NAMALWA (cell line): ENCODE measurements around the gene TXNDC15.

Experiments used
- DNase-seq: peaks from one replicate; pipeline ENCODE4 v3.0.0-alpha.2; 2015; ENCODE audit warnings: low spot score

Gene TXNDC15

DNA sequence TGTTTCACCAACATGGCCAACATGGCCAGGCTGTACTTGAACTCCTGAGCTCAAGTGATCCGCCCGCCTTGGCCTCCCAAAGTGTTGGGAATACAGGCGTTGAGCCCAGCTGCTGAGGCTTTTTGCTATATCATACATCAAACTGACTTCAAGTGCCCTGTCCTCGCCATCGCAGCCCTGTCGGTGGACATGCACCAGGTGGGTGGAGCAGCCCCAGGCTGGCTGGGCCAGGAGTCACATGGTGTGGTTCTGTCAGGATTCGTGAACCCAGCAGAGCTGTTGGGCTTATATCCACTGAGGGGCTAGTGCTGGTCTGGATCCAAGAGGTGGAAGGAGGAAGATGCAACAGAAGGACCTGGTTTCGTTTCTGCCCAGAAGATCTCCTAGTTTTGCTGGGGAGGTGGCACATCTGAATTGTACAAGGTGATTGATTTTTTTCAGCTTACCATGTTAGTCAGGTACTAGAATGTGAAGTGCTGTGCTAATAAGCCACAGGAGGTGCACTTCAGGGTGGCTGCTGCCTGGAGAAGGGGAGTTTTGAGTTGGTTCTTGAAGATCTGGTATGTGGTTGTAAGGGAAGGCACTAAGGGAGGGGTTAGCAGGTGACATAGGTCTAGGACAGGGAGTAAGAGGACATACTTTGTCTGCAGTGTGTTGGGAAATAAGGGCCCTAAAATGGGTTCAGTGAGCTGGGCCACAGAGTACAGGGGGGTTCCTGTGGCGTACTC lies 46.8 kb downstream of the TXNDC15 start:
- no peak for DNase-seq

- no peak for DNase-seq
Measured at GRCh38 chr5:134932508-134932907, 58.3 kb downstream of the TXNDC15 start.

GRCh38 chr5:134934202-134934601 lies 60.0 kb downstream of the TXNDC15 start:
- no peak for DNase-seq

DNA sequence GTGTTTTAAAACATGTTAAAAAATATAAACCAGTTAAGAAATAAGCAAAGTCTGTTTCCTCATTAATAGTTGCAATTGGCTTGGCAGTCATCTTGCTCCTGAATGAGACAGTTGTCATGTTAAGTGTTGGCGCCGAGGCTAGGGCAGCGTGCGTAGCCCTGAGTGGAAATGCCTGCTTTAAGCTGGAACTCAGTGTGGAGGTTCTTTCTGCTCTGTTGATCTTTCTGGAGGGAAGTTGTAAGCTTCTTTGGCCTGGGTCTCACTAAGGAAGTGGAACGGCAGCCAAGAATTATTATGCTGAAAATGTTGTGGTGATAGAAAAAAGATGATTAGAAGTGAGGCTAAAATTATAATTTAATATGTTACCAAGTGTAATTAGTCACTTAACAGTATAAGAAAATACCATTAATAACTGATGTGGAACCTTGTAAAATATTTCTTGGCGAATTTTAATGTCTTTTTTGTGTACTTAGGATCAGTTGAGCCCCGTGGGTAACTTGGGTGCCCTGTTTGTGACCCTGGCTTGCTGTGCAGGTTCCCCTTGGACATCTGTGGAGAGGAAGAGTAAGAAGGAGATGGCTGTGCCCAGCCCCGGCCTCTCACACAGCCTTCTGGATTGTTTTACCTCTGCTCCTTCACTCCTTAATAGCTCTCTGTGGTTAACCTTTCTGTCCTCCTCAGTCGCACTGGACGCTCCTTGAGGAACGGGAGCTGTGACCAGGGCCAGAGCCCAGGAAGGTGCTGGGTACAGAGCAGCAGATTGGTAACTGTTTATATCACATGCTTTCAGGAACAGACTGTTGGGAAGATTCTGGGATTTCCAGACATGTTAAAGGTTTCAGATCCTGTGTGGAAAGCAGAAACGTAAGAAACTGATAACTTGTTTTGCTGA lies 61.8 kb downstream of the TXNDC15 start:
- no peak for DNase-seq

DNA sequence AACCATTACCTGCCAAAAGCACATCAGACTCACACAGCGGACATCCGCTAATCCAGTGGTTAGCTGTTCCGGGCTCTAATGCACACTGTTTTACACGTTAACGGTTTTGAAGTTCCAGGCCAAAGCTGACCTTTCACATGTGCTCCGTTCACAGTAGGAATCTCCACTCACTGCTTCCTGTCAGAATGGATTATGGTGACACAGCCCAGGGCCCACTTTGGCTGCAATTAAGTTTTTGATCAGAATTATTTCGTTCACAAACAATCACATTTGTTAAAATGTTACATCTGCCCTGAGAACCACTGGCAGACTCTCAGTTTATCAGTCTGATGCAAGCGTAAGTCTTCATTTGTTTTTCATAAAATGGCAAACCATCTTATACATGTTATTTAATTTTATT lies 63.4 kb downstream of the TXNDC15 start:
- no peak for DNase-seq

DNA sequence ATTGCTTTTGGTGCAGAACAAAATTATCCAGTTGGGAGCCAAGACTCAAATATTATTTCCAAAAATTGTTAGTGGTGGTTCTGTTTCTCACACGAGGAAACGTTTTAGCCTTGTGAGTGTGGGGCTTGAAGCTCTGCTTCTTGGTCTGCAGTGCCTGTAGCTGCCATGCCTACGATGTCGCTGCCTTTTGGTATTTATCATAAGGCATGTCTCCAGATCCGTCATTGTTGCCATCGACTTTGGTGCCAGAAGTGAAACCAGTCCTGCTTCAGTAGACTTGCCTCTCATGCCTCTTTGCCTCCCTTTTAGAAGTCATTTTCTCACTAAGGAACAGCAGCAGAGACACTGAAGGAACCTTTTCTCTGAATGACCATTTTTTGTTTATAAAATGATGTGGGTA lies 63.9 kb downstream of the TXNDC15 start:
- DNase-seq = no peak

GRCh38 chr5:134939500-134939899 lies 65.3 kb downstream of the TXNDC15 start:
- no peak for DNase-seq

GRCh38 chr5:134943547-134943946 lies 69.4 kb downstream of the TXNDC15 start:
- DNase-seq = no peak

DNA sequence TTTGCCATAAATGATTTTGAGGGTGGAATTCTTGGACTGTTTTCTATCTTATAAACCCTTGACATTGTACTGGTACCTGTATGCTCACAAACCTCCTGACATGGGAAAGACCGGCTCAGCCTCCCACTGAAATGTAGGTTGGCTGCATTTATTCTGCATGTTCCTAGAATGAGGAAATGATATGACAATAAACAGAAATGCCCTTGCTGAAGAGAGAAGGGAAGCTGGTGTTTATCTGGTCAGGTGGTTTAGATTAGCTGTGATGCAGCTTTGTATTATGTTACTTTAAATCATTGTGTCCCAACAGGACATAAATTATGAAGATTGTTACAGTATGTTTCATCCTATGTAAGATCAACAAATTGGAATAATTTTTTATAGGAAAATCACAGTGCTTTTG lies 70.5 kb downstream of the TXNDC15 start:
- no peak for DNase-seq

DNA sequence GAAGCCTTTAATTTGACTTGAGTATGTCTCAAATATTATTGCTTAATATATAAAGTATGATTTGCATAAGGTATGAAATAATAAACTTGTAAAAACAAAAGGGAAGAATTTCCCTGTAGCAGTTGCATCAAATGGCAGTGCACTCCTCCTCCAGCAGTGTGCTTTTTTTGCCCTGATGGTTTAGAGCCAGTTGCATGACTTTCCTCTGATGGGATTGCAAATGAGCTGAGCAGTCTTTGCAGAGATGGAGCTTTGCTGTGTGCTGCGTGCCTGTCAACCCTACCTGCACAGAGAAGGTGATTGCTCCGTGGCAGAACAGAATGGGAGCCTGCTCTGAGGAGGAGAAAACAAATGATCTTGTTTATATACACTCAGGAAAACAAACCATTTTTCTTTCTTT lies 70.9 kb downstream of the TXNDC15 start:
- DNase-seq = no peak

DNA sequence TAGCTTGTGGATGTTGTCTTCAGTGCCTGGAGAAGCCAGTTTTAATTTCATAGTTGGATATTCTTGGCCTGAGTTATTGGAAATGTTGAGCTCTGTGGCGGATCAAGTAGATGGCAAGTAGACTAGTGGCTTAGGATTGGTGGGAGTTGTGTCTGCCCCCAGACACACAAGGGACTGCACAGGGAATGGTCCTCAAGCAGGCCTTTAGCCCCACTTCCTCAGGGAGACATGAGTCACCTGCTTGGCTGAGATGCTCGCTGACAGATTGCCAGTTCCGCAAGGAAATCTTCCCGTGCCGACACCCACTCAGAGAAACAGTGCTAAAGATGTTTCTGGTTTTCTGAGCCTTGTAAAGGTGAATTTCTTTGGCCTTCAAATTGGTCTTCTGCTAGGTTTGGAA lies 74.7 kb downstream of the TXNDC15 start:
- no peak for DNase-seq

- DNase-seq = no peak
Measured at GRCh38 chr5:134949316-134949715, 75.1 kb downstream of the TXNDC15 start.
